HG03460 (cell line): Measurements from ENCODE around the gene PAM.
A peak's percentile ranks its signal among the peaks of the same experiment; 100 is the strongest.
"Not testable (repeated sequence)": the region's sequence is repeated elsewhere in the genome, so short reads cannot be mapped to it uniquely, and the experiment has no call there.

Experiments used
- ATAC-seq: cut with Tn5 transposase; IDR thresholded peaks from one replicate; pipeline ENCODE4 v1.9.1; 2021; ENCODE audit not compliant: unreplicated experiment

PAM gene

DNA sequence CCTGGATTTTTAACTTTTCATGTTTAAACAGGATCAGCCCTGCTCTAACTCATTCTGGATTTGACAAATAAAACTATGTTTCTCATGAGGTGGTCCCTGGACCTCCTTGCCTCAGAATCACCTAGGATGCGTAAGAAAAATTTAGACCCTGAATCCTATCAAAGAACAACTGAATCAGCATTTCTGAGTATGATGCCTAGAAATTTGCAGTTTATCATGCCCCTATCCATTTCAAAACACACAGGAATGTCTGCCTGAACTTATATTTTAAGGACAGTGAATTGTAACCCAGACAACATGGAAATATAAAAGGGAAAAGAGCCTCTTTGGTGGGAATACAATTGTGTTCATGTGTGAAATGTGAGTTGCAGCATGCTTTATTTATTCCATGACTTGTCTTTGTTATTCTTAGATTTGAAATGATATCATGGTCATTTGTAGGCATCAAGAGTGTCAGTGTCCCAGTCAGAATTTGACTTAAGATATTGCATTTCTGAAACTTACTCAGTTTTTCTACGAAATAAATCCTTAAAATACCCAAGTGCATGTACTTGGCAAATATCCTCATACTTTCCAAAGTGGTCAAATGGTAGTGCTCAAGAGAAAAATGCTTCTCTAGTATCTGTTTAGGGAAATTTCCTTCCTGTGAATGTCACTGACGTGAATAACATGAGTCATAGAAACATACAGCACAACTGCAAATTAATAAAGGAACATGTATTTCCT is 220.5 kb downstream of the PAM start:
- no peak for ATAC-seq

DNA sequence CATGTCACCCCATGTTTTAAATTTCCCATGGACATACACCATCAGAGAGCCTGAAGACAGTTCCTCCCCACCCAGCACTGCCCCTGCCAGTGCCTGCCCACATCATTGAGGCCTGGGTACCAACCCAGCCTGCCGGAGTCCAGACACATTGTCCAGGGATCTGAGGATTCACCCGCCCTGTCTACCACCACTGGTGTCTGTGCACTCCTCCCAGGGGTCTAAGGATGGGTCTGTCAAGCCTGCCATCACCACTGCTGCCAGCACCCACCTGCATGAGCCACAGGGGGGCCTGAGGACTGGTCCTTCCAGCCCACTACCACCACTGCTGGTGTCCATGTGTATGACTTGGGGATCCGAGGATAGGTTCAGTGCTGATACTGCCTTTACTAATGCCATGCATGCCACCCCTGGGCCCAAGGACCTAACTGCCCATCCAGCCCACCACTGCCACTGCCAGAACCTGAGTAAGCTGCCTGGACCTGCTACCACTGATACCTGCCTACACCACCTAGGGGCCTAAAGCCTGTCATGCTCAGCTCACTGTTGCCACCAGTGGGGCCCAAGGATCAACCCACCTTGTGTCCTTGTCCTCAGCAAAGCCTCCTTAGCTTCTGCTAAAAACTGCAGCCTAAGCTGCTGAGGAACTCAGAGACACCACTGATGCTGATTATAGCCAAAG is 227.0 kb downstream of the PAM start:
- no peak for ATAC-seq

GRCh38 chr5:102986074-102986473 is 231.0 kb downstream of the PAM start:
- no peak for ATAC-seq

DNA sequence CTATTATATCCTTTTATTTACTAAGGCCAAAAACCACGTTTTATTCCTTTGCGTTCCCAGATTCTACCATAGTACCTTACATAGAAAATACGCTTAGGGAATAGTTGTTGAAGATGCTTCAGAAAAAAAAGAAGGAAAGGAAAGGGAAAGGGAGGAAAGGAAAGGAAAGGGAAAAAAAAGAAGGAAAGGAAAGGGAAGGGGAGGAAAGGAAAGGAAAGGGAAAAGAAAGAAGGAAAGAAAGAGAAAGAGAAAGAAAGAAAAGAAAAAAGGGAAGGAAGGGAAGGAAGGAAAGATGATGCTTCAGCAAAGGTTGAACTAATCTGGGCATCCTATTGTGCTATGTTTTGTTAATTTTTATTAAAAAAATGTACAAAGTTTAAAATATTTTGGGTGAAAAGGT is 233.4 kb downstream of the PAM start:
- ATAC-seq: no peak

DNA sequence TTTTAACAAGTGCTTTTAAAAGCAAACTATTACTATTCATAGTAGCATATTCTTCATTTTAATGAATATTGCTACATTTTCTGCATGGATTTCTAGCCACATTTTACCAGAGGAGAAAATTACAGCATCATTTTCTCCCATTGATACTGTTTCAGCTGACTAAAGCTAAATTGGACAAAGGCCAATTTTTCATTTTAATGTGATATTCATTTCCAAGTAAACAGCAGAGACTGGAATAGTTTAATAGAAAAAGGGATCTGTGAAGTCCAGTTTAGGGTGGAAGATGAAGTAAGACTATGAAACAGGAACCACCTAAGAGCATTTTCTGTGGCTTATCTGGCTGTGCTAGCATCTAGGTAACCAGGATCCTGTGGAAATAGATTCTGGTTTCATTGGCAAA is 236.7 kb downstream of the PAM start:
- no peak for ATAC-seq

DNA sequence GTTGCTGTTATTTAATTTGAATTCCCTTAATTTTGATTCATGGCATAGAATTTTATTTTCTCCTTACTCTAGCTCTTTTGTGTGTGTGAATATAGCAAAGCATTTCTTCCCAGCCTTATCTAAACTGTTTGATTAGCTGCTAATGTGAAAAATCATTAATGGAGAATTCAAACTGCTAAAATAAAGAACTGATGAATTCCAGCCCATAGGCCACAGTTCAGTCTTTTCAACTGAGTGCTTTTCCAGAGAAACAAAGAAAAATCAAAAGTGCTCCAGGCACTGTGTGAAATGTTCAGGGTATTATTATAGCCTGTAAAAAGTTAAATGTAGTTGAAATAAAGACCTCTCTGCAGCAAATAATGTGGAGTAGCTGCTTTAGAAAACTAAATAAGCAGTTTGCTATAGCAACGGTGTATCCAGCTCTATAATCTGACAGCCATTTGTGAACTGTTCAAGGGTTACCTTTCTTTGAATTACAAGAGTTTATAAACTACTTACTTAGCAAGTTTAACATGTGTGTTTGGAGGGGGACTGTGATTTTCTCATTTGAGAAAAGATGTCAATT is 241.0 kb downstream of the PAM start:
- no peak for ATAC-seq

- ATAC-seq: no peak
Measured at GRCh38 chr5:102998224-102998623, 243.1 kb downstream of the PAM start.

- no peak for ATAC-seq
Measured at GRCh38 chr5:102999191-102999590, 244.1 kb downstream of the PAM start.

- ATAC-seq: not testable (repeated sequence)
Measured at GRCh38 chr5:102999621-103000020, 244.5 kb downstream of the PAM start.

DNA sequence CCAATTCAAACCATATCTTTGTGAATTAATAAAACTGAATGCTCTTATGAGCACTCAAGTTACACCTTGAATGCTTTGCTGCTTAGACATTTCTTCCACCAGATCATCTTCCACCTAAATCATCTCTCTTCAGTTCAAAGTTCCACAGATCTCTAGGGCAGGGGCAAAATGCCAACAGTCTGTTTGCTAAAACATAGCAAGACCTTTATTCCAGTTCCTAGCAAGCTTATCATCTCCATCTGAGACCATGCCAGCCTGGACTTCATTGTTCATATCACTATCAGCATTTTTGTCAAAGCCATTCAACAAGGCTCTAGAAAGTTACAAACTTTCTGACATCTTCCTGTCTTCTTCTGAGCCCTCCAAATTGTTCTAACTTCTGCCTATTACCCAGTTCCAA is 245.0 kb downstream of the PAM start:
- no peak for ATAC-seq

DNA sequence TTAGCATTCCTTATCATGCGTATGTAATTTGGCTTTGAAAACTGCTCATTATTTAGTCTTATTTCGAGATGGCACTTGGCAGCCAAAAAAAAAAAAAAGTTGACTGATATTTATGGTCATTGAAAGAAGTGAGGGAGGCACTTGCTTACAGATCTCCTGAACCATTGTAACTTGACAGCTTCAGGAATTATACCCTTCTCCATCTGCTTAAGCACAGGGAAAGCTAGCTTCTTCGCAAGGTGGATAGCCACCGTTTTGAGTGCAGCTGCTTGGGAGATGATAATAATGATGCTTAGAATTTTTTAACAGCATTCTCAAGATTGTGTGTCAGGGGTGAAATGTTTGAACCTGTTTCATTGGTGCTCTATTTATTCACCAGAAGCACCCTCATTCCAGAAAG is 248.8 kb downstream of the PAM start:
- no peak for ATAC-seq

GRCh38 chr5:103005276-103005675 is 250.2 kb downstream of the PAM start:
- ATAC-seq: no peak

- ATAC-seq: no peak
Measured at GRCh38 chr5:103006921-103007320, 251.8 kb downstream of the PAM start.

DNA sequence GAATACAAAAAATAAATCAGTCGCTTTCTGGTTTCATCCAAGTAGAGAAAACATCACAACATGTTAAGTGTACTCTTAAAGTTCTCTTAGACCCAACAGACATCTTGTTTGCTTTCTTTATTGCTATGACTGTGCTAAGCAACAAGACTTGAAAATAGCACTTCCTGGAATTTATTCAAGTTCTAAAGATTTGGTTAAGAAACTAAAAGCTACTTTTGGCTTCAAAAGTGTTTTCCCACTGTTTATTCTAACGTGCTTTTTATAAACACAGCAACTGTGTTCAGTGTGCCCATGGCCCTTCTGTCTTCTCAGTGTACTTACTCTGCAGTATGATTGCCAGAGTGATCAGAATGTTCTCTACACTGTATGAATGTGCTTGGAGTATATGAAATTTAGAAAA is 255.1 kb downstream of the PAM start:
- ATAC-seq: no peak

GRCh38 chr5:103013933-103014552 is 258.9 kb downstream of the PAM start:
- no peak for ATAC-seq

DNA sequence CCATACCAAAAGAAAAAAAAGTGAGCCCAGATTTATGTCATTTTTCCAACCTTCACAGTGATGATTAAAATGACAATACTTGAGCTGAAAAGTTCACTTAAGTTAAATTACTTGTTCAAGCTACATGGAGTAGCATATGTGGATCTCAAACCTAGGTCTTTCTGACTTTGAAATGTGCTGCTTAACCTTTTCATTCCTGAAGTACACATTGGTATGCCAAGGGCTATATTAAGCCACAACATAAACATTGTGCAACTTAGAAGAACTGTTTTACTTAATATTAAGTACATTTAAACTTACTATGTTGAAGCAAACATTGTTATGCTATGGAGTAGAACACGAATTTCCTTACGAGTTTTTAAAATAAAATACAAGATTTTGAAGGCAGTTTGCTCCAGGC is 259.9 kb downstream of the PAM start:
- no peak for ATAC-seq

DNA sequence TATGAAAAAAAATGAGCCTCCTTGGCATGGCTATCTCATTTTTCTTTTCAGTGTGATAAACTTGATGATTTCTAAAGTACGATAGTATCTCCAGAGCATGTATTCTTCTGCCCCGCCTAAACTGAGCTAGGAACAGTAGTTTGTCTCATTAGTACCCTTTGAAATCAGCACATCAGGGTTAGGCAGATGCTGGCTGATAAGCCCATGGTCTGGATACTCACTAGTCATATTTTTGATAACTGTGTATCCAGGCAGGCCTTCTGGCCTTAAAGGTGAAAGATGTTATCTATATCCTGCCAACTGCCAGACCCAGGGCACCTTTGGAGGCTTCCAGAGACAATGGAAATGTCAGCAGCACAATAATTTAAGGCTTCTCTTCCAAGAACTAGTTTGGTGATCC is 261.1 kb downstream of the PAM start:
- no peak for ATAC-seq

DNA sequence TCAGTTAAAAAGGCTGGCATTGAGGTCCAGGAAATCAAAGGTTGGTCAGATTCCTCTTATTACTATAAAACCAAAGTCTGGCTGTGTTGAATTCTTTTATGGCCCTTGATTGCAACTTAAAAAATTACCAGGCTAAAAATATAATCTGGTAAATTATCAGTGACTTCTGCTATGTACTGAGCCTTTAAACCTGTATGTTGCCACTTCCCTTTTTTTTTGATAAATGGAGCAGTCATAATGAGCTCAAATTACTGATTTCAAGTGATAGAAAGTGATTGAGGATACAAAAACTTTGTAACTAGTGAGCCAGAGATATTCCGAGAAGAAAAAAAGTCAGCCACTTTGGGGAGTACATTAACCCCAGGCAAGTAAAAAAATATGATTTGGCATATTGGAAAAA is 264.7 kb downstream of the PAM start:
- ATAC-seq: no peak

DNA sequence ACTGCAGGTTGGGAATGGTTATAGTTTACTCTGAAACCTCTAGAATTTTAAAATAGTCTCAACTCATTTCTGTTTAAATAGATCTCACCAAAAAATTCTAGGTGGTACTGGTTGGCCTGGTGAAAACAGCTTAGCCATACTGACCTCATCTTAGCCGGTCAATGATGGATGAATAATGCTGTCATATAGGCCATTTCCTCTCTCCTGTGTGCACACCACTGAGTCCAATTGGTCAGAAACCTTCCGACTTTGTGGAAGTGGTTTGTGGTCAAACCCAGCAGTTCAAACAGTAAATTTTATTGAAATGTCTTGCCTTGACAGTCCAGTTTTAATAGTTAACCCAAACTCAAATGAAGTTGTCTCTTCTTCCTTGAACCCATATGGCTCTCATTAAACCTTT is 266.2 kb downstream of the PAM start:
- peak; percentile 93 for ATAC-seq

GRCh38 chr5:103027267-103027666 is 272.2 kb downstream of the PAM start:
- no peak for ATAC-seq

DNA sequence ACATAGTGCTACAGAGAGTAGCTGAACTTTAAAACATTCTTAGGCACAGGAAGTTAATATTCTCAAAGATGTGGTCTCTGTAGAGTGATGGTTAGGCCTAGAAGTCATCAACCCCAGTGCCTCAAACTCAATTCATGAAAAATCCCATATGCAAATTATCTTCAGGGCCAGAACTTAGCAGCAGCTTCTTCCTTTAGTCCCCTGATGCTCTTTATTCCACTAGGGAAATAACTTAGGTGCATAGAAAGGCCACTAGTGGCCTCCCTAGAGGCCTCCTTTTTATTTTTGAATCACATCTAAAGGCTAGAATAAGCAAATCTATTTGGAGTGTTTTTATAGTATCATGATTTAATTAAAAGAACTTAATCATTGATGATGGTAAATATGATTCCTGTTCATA is 276.5 kb downstream of the PAM start:
- no peak for ATAC-seq

GRCh38 chr5:103033696-103034095 is 278.6 kb downstream of the PAM start:
- ATAC-seq: no peak
